Activated naive CD4-positive, alpha-beta T cell treated with anti-CD3 and anti-CD28 coated beads, Interleukin-2, amount 50 U/mL, for 24 hours (primary cell): ENCODE measurements around the gene NSG2.
"Not testable (repeated sequence)": the region's sequence is repeated elsewhere in the genome, so short reads cannot be mapped to it uniquely, and the experiment has no call there.

ENCODE experiments used
- H3K27ac Mint-ChIP-seq: one replicate; pipeline ENCODE4 v1.8.0; 2021; ENCODE audit warnings: mild to moderate bottlenecking, mixed read lengths
- H3K27me3 Mint-ChIP-seq: one replicate; pipeline ENCODE4 v1.8.0; 2021; ENCODE audit warnings: mixed read lengths
- H3K36me3 Mint-ChIP-seq: one replicate; pipeline ENCODE4 v1.8.0; 2021; ENCODE audit warnings: mixed read lengths
- H3K4me1 Mint-ChIP-seq: one replicate; pipeline ENCODE4 v1.8.0; 2021; ENCODE audit warnings: mixed read lengths
- H3K4me3 Mint-ChIP-seq: one replicate; pipeline ENCODE4 v1.8.0; 2021; ENCODE audit warnings: mild to moderate bottlenecking, mixed read lengths
- H3K9me3 Mint-ChIP-seq: one replicate; pipeline ENCODE4 v1.8.0; 2021; ENCODE audit warnings: mixed read lengths

Gene NSG2

DNA sequence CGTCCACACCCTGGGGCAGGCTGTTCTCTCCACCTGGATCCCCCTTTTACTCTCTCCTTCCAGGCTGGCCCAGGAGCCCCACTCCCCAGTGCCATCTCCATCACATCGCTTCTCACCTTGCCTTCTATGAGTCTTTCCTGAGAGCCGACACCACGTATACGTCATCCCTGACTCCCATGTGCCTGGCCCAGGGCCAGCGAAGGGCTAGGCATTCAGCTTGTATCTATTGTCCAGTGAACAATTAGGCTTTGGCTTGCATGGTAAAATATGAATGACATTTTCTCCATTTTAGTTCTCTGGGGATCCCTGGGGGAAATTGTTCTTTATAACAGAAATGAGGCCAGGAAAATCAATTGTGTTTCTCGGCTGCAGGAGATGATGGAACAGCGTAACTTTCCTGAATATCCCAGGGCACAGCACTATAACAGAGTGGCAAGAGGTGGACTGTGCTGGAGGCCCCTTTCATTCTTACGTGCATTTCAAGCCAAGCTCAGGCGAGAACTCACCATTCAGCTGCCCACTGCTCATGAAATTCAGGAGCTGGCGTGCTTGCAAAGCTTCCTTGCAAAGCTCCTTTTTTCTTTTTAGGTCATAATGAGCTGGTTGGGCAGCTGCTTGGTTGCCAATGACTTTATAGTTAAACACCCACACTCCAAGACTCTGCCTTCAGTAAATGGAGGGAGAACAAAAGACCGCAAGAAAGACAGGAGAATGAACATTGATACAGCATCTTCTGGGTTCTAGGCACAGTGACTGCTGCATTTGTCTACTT, 37.7 kb downstream of the NSG2 start:
- no peak overlapping the region for H3K27ac Mint-ChIP-seq
- no peaks in the 10 kb centered on the region for H3K9me3 Mint-ChIP-seq
- no peaks in the 10 kb centered on the region for H3K4me1 Mint-ChIP-seq
- H3K27me3 Mint-ChIP-seq, result peaks cover 2% of the 10 kb centered on the region
- no peaks in the 10 kb centered on the region for H3K36me3 Mint-ChIP-seq
- H3K4me3 Mint-ChIP-seq, result no peak overlapping the region

DNA sequence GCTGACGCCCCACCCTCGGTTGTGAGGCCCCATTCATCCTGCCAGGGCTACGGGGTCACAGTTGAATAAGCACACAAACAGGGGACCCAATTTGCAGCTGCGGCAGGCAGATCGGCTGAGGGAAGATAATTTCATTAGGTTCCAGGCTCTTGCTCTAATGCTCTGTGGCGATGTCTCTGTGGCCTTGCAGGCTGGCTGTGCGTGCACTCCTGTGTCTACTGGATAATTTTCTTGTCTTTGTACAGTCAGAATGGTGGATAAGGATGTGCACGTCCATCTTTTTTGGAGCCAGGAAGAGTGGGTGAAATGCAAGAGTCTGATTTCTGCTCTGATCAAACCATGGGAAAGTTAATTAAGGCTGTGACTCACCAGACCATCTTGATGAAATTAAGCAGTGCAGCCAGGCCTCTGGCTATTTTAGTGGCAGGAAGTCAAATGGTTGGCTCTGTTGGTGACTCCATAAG, 39.2 kb downstream of the NSG2 start:
- Mint-ChIP-seq H3K9me3 (no peaks in the 10 kb centered on the region), H3K27ac (no peak overlapping the region), H3K4me3 (no peak overlapping the region)

DNA sequence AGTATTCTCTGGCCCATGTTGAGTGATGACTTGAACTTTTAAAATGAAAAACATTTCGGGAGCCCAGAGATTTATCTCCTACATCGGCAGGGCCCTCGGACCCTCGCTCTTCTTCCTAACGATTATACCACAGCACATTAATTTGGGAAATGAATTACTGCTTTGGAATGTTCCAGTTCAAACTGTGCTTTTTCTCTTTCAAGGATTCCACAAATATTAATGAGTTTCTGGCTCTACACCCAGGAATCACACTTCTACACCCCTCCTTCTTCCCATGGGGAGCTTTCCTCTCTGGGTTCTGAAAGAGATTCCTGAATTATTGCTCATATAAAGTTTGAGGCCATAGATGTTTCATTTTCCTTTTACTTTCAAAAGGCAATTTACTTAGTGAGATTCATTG, 41.2 kb downstream of the NSG2 start:
- Mint-ChIP-seq H3K9me3 (no peaks in the 10 kb centered on the region), H3K27me3 (peaks cover 7% of the 10 kb centered on the region), H3K4me3 (no peak overlapping the region), H3K27ac (no peak overlapping the region), H3K36me3 (no peaks in the 10 kb centered on the region), H3K4me1 (no peaks in the 10 kb centered on the region)

More for the DNA sequence above, 39.2 kb downstream of the NSG2 start:
- Mint-ChIP-seq H3K4me1 (no peaks in the 10 kb centered on the region), H3K27me3 (peaks cover 5% of the 10 kb centered on the region), H3K36me3 (no peaks in the 10 kb centered on the region)

DNA sequence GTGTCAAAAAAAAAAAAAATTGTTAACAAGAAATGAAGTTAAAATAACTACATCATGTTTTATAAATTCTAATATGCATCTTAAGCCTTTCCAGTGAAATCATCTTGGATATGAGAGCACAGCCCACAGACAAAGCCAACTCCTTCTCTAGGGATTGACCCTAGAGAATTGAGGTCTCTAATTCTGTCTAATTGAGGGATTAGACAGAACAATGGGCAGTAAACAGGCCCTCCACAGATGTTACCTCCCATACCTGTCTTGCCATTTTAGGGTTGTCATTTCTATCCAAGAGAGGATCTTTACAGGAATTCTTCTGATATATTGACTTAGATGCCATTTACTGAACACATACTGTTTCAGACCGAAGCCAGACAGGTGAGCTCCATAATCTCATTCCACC, 42.3 kb downstream of the NSG2 start:
- Mint-ChIP-seq H3K27me3 (peaks cover 5% of the 10 kb centered on the region), H3K4me3 (no peak overlapping the region), H3K27ac (no peak overlapping the region), H3K36me3 (no peaks in the 10 kb centered on the region), H3K4me1 (no peaks in the 10 kb centered on the region), H3K9me3 (no peaks in the 10 kb centered on the region)

DNA sequence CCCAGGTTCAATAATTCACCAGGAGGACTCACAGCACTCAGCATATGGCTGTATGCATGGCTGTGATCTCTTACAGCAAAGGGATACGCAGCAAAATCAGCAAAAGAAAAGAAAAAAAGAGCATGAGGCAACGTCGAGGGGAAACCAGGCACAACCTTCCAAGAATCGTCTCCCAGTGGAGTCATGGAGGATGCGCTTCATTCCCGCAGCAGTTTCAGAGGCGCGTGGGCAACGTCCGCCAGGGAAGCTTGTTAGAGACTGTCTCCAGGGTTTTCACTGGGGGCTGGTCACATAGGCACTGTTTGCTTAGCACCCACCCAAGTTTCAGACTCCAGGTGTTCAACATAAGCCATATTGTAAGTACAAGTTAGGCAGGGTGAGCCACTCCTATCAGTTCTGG, 44.6 kb downstream of the NSG2 start:
- Mint-ChIP-seq H3K36me3 (no peaks in the 10 kb centered on the region), H3K27ac (no peak overlapping the region), H3K9me3 (no peaks in the 10 kb centered on the region), H3K4me1 (no peaks in the 10 kb centered on the region), H3K27me3 (peaks cover 5% of the 10 kb centered on the region), H3K4me3 (no peak overlapping the region)

DNA sequence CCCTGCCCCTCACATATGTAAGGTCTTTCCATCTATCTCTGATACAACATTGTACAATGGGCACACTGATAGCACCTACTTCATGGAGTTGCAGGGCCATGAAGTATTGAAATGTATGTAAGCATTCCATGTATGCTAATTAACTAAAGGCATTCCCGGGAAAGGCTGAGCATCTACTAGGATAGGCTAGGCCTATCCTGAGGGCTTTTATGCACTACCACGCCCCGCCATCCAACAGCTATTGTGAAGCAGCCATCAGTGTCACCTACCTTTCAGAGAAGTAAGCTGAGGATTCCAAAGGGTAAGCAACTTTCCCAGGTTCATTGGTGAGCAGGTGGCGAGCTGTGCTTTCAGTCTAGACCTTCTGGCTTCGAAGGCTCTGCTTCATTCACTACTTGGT, 47.6 kb downstream of the NSG2 start:
- no peak overlapping the region for H3K27ac Mint-ChIP-seq
- H3K27me3 Mint-ChIP-seq, result peaks cover 5% of the 10 kb centered on the region
- no peaks in the 10 kb centered on the region for H3K9me3 Mint-ChIP-seq
- H3K36me3 Mint-ChIP-seq, result no peaks in the 10 kb centered on the region
- H3K4me1 Mint-ChIP-seq, result no peaks in the 10 kb centered on the region
- H3K4me3 Mint-ChIP-seq, result no peak overlapping the region

DNA sequence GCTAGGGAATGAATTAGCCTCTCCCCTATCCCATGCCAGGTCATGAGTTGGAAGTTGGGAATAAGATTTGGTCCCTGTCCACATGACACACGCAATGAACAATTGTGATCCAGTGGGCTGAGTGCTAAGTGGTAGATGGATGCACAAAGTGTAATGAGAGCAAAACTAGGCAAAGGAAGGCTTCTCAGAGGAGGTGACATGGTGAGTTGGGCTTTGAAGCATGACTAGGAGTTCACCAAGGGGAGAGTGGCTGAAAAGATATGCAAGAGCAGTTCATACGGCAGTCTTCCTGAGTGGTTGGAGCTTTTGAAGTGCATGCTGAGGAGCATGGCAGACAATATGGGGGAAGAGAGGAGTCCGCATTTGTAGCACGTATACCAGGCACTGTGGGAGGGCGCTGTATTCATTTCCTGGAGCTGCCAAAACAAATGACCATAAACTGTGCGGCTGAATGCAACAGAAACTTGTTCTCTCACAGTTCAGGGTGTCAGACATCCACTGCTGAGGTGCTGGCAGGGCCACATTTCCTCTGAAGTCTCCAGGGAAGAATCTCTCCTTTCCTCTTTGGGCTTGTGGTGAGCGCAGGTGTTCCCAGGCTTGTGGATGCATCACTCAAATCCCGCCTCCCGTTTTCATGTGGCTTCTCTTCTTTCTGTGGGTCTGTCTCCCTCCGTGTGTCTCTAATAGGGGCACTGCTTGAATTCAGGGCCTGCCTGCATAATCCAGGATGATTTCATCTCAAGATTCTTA, 49.5 kb downstream of the NSG2 start:
- Mint-ChIP-seq H3K4me3 (no peak overlapping the region), H3K4me1 (no peaks in the 10 kb centered on the region), H3K9me3 (no peaks in the 10 kb centered on the region), H3K27me3 (peaks cover 2% of the 10 kb centered on the region), H3K27ac (no peak overlapping the region), H3K36me3 (no peaks in the 10 kb centered on the region)

DNA sequence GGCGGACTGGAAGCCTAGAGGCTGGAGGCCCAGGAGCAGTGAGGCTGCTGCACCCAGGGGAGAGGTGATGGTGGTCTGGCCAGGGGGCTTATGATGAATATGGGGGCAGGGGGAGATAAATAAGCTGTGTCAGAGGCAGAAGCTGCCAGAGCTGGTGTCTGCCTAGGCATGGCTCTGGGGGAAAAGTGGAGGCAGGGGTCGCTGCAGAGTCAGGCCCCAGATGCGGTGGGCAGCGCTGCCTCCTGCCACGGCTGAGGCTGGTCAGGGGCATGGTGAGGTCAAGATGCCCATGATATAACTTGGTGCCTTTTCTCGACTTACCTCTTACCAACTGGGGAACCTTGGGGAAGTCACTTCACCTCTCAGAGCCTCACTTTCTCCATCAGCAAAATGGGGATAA, 51.1 kb downstream of the NSG2 start:
- no peaks in the 10 kb centered on the region for H3K4me1 Mint-ChIP-seq
- H3K9me3 Mint-ChIP-seq, result no peaks in the 10 kb centered on the region
- no peaks in the 10 kb centered on the region for H3K36me3 Mint-ChIP-seq
- H3K27me3 Mint-ChIP-seq, result no peaks in the 10 kb centered on the region
- no peak overlapping the region for H3K4me3 Mint-ChIP-seq
- H3K27ac Mint-ChIP-seq, result no peak overlapping the region

DNA sequence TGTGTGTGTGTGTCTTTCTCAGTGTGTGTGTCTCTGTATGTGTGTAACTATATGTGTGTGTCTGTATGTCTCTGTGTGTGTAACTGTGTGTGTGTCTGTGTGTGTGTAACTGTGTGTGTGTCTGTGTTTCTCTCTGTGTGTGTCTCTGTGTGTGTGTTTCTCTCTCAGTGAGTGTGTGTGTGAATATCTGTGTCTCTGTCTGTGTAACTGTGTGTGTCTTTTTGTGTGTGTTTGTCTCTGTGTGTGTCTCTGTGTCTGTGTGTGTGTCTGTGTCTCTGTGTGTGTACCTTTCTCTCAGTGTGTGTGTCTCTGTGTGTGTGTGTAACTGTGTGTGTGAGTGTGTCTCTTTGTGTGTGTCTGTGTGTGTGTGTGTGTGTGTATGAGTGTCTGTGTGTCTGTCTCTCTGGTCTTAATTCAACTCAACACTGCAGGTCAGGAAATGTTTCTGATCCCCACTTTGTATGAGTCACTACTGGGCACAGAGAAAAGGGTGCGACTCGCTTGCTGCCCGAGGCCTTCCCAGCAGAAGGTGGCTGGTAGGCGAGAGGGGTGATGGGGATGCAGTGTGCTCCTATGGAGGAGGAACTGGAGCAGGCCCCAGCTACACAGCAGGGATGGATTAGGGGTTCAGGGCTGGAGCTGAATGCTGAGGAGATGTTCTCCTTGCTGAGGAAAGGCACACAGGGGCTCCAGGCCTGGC, 52.1 kb downstream of the NSG2 start:
- Mint-ChIP-seq H3K9me3 (no peaks in the 10 kb centered on the region), H3K27ac (no peak overlapping the region)

DNA sequence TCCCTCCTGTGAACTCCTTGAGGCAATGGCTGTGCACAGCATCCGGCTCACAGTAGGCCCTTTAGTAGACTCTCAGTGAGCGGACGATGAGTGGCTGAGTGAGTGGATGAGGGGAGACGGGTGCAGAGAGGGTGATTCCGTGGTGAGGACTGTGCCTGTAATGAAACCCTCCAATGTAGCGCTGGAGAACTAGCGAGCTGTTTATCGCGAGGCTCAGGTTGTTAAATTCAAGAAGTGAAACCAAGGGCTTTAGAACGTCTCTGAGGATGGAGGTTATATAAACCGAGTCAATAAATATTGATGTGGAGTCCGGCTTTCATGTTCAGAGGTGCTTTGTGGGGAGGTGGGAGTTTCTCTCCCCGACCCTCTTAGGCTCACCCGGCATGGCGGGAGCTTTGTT, 53.2 kb downstream of the NSG2 start:
- Mint-ChIP-seq H3K4me3 (no peak overlapping the region), H3K27me3 (no peaks in the 10 kb centered on the region), H3K36me3 (no peaks in the 10 kb centered on the region), H3K27ac (no peak overlapping the region), H3K9me3 (no peaks in the 10 kb centered on the region), H3K4me1 (no peaks in the 10 kb centered on the region)

More for the DNA sequence above, 52.1 kb downstream of the NSG2 start:
- Mint-ChIP-seq H3K4me3 (no peak overlapping the region), H3K27me3 (no peaks in the 10 kb centered on the region), H3K4me1 (no peaks in the 10 kb centered on the region), H3K36me3 (no peaks in the 10 kb centered on the region)

DNA sequence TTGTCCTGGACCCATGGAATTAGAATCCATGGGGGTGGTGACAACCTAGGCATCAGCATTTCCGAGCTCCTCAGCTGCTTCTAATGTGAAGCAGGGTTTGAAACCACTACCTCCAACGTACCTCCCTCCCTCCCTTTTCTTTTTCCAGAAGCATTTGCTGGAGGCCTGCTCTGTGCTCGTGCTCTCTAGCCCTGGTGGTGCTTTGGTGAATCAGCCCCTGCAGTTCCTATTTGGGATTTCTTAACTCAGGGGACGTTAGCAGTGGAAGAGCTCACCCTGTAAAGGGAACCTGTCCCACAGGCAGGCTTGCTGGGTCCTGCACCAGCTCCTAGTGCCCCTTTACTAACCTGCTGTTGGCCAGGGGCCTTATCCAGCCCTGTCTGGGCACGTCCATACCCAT, 55.0 kb downstream of the NSG2 start:
- Mint-ChIP-seq H3K4me1 (no peaks in the 10 kb centered on the region), H3K9me3 (no peaks in the 10 kb centered on the region), H3K27me3 (no peaks in the 10 kb centered on the region), H3K36me3 (no peaks in the 10 kb centered on the region), H3K27ac (no peak overlapping the region), H3K4me3 (no peak overlapping the region)

DNA sequence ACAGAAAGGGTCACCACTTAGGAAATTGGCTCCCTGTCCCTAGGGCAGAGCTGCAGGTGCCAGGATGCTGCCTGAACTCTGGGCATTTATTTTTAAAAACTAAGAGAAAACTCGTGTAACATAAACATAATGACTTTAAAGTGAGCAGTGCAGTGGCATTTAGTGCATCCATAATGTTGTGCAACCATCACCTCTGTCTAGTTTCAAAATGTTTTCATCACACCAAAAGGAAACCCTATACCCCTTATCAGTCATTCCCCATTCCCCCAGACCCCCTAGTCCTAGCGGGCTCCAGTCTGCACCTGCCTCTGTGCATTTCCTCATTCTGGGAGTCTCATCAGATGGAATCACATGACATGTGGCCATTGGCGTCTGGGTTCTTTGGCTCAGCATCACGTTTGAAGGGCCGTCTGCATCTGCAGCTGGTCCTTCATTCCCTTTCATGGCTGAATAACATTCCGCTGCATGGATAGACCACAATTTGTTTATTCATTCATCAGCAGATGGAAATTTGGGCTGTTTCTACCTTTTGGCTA, 55.8 kb downstream of the NSG2 start:
- Mint-ChIP-seq H3K4me3 (no peak overlapping the region), H3K27me3 (no peaks in the 10 kb centered on the region)

DNA sequence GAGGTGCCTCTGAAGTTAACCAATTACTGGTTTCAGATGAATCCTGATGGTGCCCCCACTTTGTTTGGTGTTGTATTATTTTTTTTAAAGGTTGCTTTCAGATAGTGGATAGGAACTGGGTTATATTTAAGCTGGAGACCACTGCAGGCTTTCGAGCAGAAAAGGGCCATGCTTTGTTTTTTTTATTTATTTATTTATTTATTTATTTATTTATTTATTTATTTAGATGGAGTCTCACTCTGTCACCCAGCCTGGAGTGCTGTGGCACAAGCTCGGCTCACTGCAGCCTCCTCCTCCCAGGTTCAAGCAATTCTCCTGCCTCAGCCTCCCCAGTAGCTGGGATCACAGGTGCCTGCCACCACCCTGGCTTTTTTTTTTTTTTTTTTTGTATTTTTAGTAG, 57.1 kb downstream of the NSG2 start:
- H3K4me1 Mint-ChIP-seq, H3K9me3 Mint-ChIP-seq, H3K4me3 Mint-ChIP-seq, H3K27ac Mint-ChIP-seq, H3K36me3 Mint-ChIP-seq, H3K27me3 Mint-ChIP-seq: not testable (repeated sequence)

More for the DNA sequence above, 55.8 kb downstream of the NSG2 start:
- H3K36me3 Mint-ChIP-seq, result no peaks in the 10 kb centered on the region
- no peaks in the 10 kb centered on the region for H3K9me3 Mint-ChIP-seq
- no peaks in the 10 kb centered on the region for H3K4me1 Mint-ChIP-seq
- H3K27ac Mint-ChIP-seq, result no peak overlapping the region

DNA sequence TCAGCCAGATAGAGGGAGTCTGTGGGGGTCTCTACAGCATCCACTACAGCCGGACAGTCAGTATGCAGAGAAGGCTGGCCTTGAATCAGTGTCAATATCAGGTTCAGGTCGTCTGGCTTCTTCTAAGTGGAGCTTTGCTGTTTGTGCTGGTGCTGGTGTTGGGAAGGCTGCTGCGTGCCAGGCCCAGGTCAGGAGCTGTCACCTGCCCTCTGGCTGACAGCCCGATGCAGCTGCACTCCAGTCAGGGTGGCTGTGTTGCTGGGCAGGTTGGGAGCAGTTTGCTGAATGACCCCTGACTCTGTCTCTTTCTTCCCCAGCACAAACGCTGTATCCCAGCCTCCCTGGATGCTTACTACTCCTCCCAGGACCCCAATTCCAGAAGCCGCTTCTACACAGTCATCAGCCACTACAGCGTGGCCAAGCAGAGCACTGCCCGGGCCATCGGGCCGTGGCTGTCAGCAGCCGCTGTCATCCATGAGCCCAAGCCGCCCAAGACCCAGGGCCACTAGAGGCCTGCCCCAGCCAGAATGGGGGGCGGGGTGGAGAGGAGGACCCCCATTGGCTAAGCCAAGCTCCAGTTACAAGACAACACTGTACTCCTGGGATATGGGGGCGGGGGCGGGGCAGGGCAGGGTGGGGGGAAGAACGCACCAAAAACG, 61.6 kb downstream of the NSG2 start:
- no peak overlapping the region for H3K4me3 Mint-ChIP-seq
- H3K27ac Mint-ChIP-seq, result no peak overlapping the region
- H3K9me3 Mint-ChIP-seq, result no peaks in the 10 kb centered on the region
- no peaks in the 10 kb centered on the region for H3K27me3 Mint-ChIP-seq
- H3K4me1 Mint-ChIP-seq, result no peaks in the 10 kb centered on the region
- H3K36me3 Mint-ChIP-seq, result no peaks in the 10 kb centered on the region

DNA sequence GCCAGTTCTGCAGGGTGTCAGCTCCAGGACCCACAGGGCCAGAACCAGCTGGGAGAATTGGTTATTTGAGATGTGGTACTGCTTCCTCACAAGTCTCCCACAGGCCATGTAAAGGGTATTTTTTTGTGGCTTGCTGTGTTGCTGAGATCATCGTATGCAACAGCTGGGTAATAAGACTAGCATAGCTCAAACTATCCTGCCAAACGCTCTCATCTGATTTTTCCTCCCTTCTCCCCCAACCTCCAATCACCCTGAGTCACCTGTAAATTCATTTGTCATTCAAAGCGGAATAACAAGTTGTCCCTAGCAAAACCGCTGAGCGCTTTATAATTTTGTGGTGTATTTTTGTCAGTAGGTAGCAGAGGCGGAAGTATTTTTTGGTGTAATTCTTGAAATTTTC, 63.2 kb downstream of the NSG2 start:
- Mint-ChIP-seq H3K4me1 (no peaks in the 10 kb centered on the region), H3K36me3 (no peaks in the 10 kb centered on the region), H3K9me3 (no peaks in the 10 kb centered on the region), H3K4me3 (no peak overlapping the region), H3K27ac (no peak overlapping the region), H3K27me3 (peaks cover 2% of the 10 kb centered on the region)
